Eye (tissue), 1 donor: ENCODE results near the gene GLIPR1.
A peak's percentile ranks its signal among the peaks of the same experiment; 100 is the strongest.
"Not testable (repeated sequence)": the region's sequence is repeated elsewhere in the genome, so short reads cannot be mapped to it uniquely, and the experiment has no call there.

Source experiments
- DNase-seq: peaks from one replicate; pipeline ENCODE4 v3.0.0-alpha.2; 2015

GLIPR1 gene

GRCh38 chr12:75476071-75476470 lies 4.5 kb upstream of the GLIPR1 start:
- no peak for DNase-seq

- no peak for DNase-seq
Measured at GRCh38 chr12:75477137-75477536, 3.4 kb upstream of the GLIPR1 start.

GRCh38 chr12:75478116-75478794 lies 2.3 kb upstream of the GLIPR1 start:
- no peak for DNase-seq

GRCh38 chr12:75479963-75480461 lies 543 bp upstream of the GLIPR1 start:
- no peak for DNase-seq

GRCh38 chr12:75481013-75481705 lies 604 bp downstream of the GLIPR1 start:
- DNase-seq = no peak

- no peak for DNase-seq
Measured at GRCh38 chr12:75481774-75482173, 1.2 kb downstream of the GLIPR1 start.

- peak; percentile 21 for DNase-seq
Measured at GRCh38 chr12:75482646-75483045, 2.1 kb downstream of the GLIPR1 start.

- DNase-seq = no peak
Measured at GRCh38 chr12:75483431-75483830, 2.9 kb downstream of the GLIPR1 start.

GRCh38 chr12:75484450-75484849 lies 3.9 kb downstream of the GLIPR1 start:
- DNase-seq = not testable (repeated sequence)

- DNase-seq = no peak
Measured at GRCh38 chr12:75487308-75487707, 6.8 kb downstream of the GLIPR1 start.

- no peak for DNase-seq
Measured at GRCh38 chr12:75488553-75488952, 8.0 kb downstream of the GLIPR1 start.

GRCh38 chr12:75489187-75489586 lies 8.6 kb downstream of the GLIPR1 start:
- DNase-seq = no peak

- DNase-seq = no peak
Measured at GRCh38 chr12:75489613-75490210, 9.2 kb downstream of the GLIPR1 start.

GRCh38 chr12:75491169-75491568 lies 10.6 kb downstream of the GLIPR1 start:
- no peak for DNase-seq

GRCh38 chr12:75503459-75503858 lies 22.9 kb downstream of the GLIPR1 start:
- no peak for DNase-seq

GRCh38 chr12:75503866-75504265 lies 23.3 kb downstream of the GLIPR1 start:
- DNase-seq = no peak

- DNase-seq = peak; percentile 45
Measured at GRCh38 chr12:75505706-75506312, 25.3 kb downstream of the GLIPR1 start.

- no peak for DNase-seq
Measured at GRCh38 chr12:75507086-75507485, 26.5 kb downstream of the GLIPR1 start.

GRCh38 chr12:75508159-75508558 lies 27.6 kb downstream of the GLIPR1 start:
- no peak for DNase-seq

GRCh38 chr12:75509621-75510020 lies 29.1 kb downstream of the GLIPR1 start:
- no peak for DNase-seq

GRCh38 chr12:75511116-75512048 lies 30.8 kb downstream of the GLIPR1 start, which contains the start of gene KRR1:
TSS of gene KRR1 (minus strand) at chr12:75511609. CDS start at chr12:75511597, 12 bp downstream.
- DNase-seq = peak; percentile 99

GRCh38 chr12:75521224-75521623 lies 40.7 kb downstream of the GLIPR1 start:
- DNase-seq = not testable (repeated sequence)
